Left forelimb (tissue), 1 donor: ENCODE results near the gene NUDT3.
"Not testable (repeated sequence)": the region's sequence is repeated elsewhere in the genome, so short reads cannot be mapped to it uniquely, and the experiment has no call there.

Experiments
- DNase-seq: peaks from one replicate; pipeline ENCODE4 v3.0.0-alpha.2; 2018; ENCODE audit warnings: low spot score

NUDT3 gene

GRCh38 chr6:34370361-34370760 lies 22.1 kb downstream of the NUDT3 start:
- no peak for DNase-seq

GRCh38 chr6:34369385-34369784 lies 23.1 kb downstream of the NUDT3 start:
- no peak for DNase-seq

- no peak for DNase-seq
Measured at GRCh38 chr6:34366639-34366921, 25.9 kb downstream of the NUDT3 start.

- not testable (repeated sequence) for DNase-seq
Measured at GRCh38 chr6:34365781-34366638, 26.5 kb downstream of the NUDT3 start.

DNA sequence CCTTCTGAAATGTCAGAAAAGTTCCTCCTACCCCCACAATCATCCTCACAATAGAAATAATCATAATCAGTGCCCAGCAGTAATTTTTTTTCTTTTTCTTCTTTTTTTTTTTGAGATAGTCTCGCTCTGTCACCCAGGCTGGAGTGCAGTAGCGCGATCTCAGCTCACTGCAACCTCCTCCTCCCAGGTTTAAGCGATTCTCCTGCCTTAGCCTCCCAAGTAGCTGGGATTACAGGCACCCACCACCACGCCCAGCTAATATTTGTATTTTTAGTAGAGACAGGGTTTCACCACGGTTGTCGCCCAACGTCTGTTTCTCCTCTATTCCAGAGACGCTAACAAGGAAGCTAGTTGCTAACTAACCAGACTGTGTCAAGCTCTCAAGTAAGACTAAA lies 28.8 kb downstream of the NUDT3 start:
- DNase-seq = not testable (repeated sequence)

DNA sequence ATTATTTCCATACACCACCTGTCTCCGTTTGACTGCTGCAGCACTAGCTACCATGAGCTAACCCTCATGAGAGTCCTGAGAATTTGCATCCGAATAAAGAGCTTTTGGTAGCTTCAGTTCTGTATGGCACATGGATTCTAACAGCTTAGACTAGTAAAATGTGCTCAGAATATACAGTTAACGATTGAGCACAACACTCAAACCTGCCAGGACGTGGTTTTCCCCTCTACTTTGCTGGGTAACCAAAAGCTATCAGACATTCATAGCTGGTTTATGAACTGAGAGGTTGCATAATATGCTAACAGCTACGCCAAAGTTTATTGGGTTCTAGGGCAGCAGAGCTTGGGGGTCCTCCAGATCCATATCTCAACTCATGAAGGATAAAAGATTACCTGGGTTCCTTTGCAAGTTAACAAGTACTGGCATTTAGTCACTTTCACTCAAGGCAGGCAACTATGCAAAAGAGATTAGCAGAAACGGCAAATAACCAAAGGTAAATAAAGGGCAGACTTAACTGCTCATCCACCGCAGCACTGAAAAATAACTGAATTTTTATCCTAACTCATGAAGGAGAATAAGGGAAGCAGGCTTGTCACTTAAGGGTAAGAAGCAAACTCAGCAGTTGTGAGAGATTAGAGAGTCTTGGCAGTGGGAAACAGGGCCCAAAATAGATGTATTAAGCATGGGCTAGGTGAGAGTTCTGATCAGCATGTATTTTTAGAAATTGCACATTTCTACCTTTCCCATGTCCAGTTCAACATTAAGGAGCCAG lies 29.4 kb downstream of the NUDT3 start:
- no peak for DNase-seq

GRCh38 chr6:34362176-34362575 lies 30.3 kb downstream of the NUDT3 start:
- DNase-seq = no peak

GRCh38 chr6:34360556-34360955 lies 31.9 kb downstream of the NUDT3 start:
- no peak for DNase-seq

- DNase-seq = no peak
Measured at GRCh38 chr6:34359418-34360158, 32.9 kb downstream of the NUDT3 start.

- no peak for DNase-seq
Measured at GRCh38 chr6:34358389-34358905, 34.0 kb downstream of the NUDT3 start.

GRCh38 chr6:34357937-34358336 lies 34.5 kb downstream of the NUDT3 start:
- no peak for DNase-seq

GRCh38 chr6:34355889-34356288 lies 36.6 kb downstream of the NUDT3 start:
- no peak for DNase-seq

GRCh38 chr6:34354230-34354629 lies 38.2 kb downstream of the NUDT3 start:
- not testable (repeated sequence) for DNase-seq

GRCh38 chr6:34353530-34353929 lies 38.9 kb downstream of the NUDT3 start:
- not testable (repeated sequence) for DNase-seq

GRCh38 chr6:34352305-34352937 lies 40.0 kb downstream of the NUDT3 start:
- no peak for DNase-seq

GRCh38 chr6:34350934-34351217 lies 41.6 kb downstream of the NUDT3 start:
- no peak for DNase-seq

GRCh38 chr6:34350137-34350933 lies 42.1 kb downstream of the NUDT3 start:
- no peak for DNase-seq

GRCh38 chr6:34349211-34349610 lies 43.3 kb downstream of the NUDT3 start:
- DNase-seq = no peak

GRCh38 chr6:34347303-34347702 lies 45.2 kb downstream of the NUDT3 start:
- DNase-seq = no peak

- no peak for DNase-seq
Measured at GRCh38 chr6:34346175-34347119, 46.0 kb downstream of the NUDT3 start.
